MG63 (cell line): Measurements from ENCODE around the gene DNAAF5. TPM values are rescaled to one million over a fixed set of nuclear protein-coding genes. Genes with fewer than 3 reads are reported as not detected.
A peak's percentile ranks its signal among the peaks of the same experiment; 100 is the strongest.

Source experiments
- DNase-seq: peaks from one replicate; pipeline ENCODE4 v3.0.0-alpha.2; 2020
- H3K27me3 ChIP-seq: fragments of 250-450 bp; sonication (Bioruptor Pico); 2 replicates; pipeline ENCODE4 v1.5.1; 2020; ENCODE audit warnings: mild to moderate bottlenecking, moderate library complexity
- H3K36me3 ChIP-seq: fragments of 250-450 bp; sonication (Bioruptor Pico); 2 replicates; pipeline ENCODE4 v1.5.1; 2020; ENCODE audit warnings: mild to moderate bottlenecking, moderate library complexity
- H3K4me3 ChIP-seq: fragments of 250-450 bp; sonication (Bioruptor Pico); 2 replicates; pipeline ENCODE4 v1.5.1; 2020; ENCODE audit warnings: mild to moderate bottlenecking, moderate library complexity
- H3K9me3 ChIP-seq: fragments of 250-450 bp; sonication (Bioruptor Pico); 2 replicates; pipeline ENCODE4 v1.5.1; 2020; ENCODE audit warnings: mild to moderate bottlenecking, moderate library complexity
- total RNA-seq: library from RNA; depleted of rRNA; stranded (reverse); fragments of >200 nt; shearing (Covaris generic); gene quantifications from 2 replicates; pipeline ENCODE4 v1.2.3, GENCODE V29; 2014; ENCODE audit warnings: low replicate concordance

Gene DNAAF5
- total RNA-seq, 1 experiment from 2014 or later, result 31.4 TPM

- Histone ChIP-seq H3K36me3 (peaks cover 28% of the 10 kb centered on the region), H3K9me3 (peaks cover 23% of the 10 kb centered on the region), H3K27me3 (no peaks in the 10 kb centered on the region), H3K4me3 (no peak overlapping the region)
- DNase-seq, result no peak
Measured at GRCh38 chr7:723541-723940, 3.0 kb upstream of the DNAAF5 start.

GRCh38 chr7:724298-724697 is 2.2 kb upstream of the DNAAF5 start:
- Histone ChIP-seq H3K27me3 (no peaks in the 10 kb centered on the region), H3K4me3 (no peak overlapping the region), H3K36me3 (peaks cover 28% of the 10 kb centered on the region), H3K9me3 (peaks cover 23% of the 10 kb centered on the region)
- no peak for DNase-seq

- DNase-seq, result no peak
- H3K9me3 ChIP-seq, result peaks cover 23% of the 10 kb centered on the region
- H3K36me3 ChIP-seq, result peaks cover 36% of the 10 kb centered on the region
- H3K4me3 ChIP-seq, result peak overlapping the region; percentile 54
- H3K27me3 ChIP-seq, result no peaks in the 10 kb centered on the region
Measured at GRCh38 chr7:725223-726005, 1.1 kb upstream of the DNAAF5 start.

GRCh38 chr7:726854-727103 is 280 bp downstream of the DNAAF5 start:
- H3K27me3 ChIP-seq, result no peaks in the 10 kb centered on the region

GRCh38 chr7:727104-727805 is 756 bp downstream of the DNAAF5 start, which contains the start of gene PRKAR1B:
TSS of gene PRKAR1B (minus strand) at chr7:727281. CDS start at chr7:711505, 15,776 bp downstream.
- peaks cover 51% of the 10 kb centered on the region for H3K36me3 ChIP-seq
- peaks cover 23% of the 10 kb centered on the region for H3K9me3 ChIP-seq
- H3K4me3 ChIP-seq, result peak within 1 kb of the TSS; percentile 54
- peak; percentile 41 for DNase-seq
- no peaks in the 10 kb centered on the region for H3K27me3 ChIP-seq

More at GRCh38 chr7:726854-727103, 280 bp downstream of the DNAAF5 start:
- Histone ChIP-seq H3K36me3 (peaks cover 47% of the 10 kb centered on the region), H3K4me3 (peak overlapping the region; percentile 54), H3K9me3 (peaks cover 23% of the 10 kb centered on the region)
- no peak for DNase-seq

DNA sequence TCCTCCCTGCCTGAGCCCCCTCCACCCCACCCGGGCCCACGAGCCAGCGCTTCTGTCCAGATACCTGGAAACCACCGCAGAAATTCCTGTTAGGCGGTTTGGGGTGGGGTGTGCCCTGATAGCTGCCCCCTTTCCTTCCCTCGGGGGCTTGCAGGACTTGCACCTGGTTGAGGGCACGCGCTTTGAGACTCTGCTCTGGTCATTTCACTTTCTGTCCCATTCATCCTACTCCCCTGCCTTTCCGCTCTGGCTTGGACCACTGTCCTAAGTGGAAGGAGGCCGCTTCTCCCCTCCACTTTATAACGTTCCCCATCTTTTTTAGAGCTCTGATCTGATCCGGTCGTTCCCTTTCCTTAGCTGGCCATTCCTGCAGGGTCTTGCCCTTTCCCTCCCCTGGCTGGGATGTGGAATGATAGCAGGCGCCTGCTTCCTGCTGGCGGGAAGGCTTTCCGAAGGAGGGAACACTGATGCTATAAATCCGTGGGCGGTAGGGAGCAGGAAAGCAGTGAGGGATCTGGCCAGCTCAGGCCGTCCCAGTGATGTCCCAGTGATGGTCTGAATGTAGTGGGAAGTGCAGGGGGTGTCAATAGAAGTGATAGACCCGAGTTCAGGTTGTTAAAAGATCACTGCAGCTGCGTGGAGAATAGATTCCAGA is 1.4 kb downstream of the DNAAF5 start:
- no peaks in the 10 kb centered on the region for H3K27me3 ChIP-seq
- peaks cover 20% of the 10 kb centered on the region for H3K9me3 ChIP-seq
- DNase-seq, result no peak
- H3K36me3 ChIP-seq, result peaks cover 53% of the 10 kb centered on the region
- H3K4me3 ChIP-seq, result peak overlapping the region; percentile 54

DNA sequence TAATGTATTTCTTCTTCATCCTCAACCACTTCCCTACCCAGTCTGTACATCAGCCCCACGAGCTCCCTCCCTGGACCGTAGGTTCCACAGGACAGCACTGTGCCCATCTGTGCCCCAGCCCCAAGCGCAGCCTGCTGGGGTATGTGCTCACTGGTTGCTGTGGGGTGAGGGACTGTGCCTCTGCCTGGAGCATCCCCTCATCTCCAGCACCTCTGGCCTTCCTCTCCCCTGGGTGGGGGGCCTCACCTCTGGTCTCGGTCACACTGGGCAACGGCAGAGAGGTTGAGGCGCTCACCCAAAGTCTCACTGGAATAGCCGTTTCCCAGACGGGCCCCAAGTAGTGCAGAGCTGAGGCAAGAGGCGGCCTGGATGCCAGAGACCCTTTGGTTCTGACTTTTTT is 2.1 kb downstream of the DNAAF5 start:
- Histone ChIP-seq H3K9me3 (peaks cover 21% of the 10 kb centered on the region), H3K4me3 (peak overlapping the region; percentile 54; the same call in 1 of the 2 replicates), H3K36me3 (peaks cover 56% of the 10 kb centered on the region), H3K27me3 (no peaks in the 10 kb centered on the region)
- no peak for DNase-seq

DNA sequence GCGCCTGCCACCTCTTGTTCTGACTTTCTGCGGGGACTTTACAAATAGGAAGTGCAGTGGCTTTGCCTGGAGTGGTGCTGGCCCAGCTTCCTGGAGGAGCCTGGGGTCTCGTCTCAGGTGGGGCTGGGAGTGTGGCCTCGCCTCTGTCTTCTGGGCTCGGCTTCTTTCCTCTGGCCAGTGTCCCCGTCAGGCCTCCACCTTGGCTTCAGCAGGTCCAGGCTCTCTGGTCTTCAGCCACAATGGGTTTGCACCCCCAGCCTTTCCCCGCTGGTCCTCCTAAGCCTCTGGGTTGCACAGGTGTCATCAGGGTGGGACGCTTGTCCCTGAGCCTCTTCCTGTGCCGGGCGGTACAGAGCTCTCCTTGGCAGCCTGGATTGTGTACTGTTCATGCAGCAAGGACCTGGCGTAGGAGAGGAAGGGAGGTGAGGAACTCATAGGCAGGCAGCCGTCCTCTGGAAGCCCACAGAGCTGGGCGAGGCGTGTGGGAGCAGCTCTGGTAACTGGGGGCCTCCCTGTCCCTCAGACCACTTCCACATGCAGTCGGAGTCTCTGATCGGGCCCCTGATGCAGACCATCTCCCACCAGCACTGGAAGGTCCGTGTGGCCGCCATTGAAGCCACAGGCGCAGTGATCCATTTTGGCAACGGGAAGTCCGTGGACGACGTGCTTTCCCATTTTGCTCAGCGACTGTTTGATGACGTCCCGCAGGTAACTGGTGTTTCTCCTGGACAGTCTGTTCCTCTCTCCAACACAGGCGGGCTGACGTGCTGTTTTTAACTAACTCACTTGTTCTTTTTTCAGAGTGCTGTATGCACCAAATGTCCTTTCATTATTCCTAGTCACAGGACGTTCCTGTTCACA is 2.9 kb downstream of the DNAAF5 start:
- no peak overlapping the region for H3K4me3 ChIP-seq
- H3K9me3 ChIP-seq, result peaks cover 24% of the 10 kb centered on the region
- DNase-seq, result no peak
- H3K27me3 ChIP-seq, result no peaks in the 10 kb centered on the region
- H3K36me3 ChIP-seq, result peaks cover 57% of the 10 kb centered on the region

DNA sequence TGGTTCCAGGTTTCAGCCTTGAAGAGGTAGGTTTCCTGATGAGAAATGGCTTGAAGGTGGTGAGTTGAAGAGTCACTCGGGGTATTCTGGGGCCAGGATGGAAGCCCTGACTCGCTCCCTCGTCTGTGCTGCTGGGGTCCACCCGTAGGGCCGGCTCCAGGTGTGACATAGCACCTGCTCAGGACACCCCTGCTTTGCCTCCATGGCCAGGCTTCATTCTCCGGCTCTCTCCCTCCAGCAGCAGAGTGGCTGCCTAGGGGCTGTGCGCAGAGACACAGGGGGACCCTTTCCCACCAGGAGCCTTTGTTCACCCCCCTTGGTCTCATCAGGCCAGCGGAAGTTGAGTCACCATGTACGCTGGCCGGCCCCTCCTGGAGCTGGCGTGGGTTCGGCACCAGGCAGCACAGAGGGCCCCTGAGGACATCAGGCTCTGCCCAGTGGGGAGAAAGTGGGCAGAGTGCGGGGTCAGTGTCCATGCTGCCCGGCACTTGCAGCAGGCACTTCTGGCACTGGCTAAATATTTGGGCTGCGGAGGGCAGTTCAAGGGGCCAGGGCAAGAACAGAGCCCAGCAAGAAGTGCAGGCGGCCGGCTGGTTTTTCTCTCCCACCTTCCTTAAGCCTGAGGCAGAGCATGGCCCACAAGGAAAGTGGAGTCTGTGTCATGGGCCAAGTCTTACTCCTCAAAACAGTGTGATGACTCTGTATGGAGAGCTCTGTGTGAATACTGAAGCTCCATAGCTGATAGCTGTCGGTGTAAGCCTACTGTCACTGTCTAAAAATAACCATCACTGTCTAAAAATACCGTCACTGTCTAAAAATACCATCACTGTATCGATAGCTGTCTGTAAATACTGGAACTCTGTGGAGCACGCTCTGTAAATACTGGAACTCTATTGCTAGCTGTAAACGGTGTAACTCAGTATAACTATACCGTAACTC is 4.3 kb downstream of the DNAAF5 start:
- H3K36me3 ChIP-seq, result peaks cover 50% of the 10 kb centered on the region
- no peak overlapping the region for H3K4me3 ChIP-seq
- no peak for DNase-seq
- no peaks in the 10 kb centered on the region for H3K27me3 ChIP-seq
- H3K9me3 ChIP-seq, result peaks cover 15% of the 10 kb centered on the region

GRCh38 chr7:731440-732085 is 5.1 kb downstream of the DNAAF5 start:
- no peak for DNase-seq
- H3K36me3 ChIP-seq, result peaks cover 49% of the 10 kb centered on the region
- no peak overlapping the region for H3K4me3 ChIP-seq
- no peaks in the 10 kb centered on the region for H3K27me3 ChIP-seq
- H3K9me3 ChIP-seq, result peaks cover 11% of the 10 kb centered on the region

GRCh38 chr7:732094-732541 is 5.6 kb downstream of the DNAAF5 start:
- no peak overlapping the region for H3K4me3 ChIP-seq
- no peaks in the 10 kb centered on the region for H3K27me3 ChIP-seq
- DNase-seq, result no peak
- peaks cover 49% of the 10 kb centered on the region for H3K36me3 ChIP-seq
- peaks cover 11% of the 10 kb centered on the region for H3K9me3 ChIP-seq

- no peaks in the 10 kb centered on the region for H3K27me3 ChIP-seq
- peaks cover 11% of the 10 kb centered on the region for H3K9me3 ChIP-seq
- H3K36me3 ChIP-seq, result peaks cover 49% of the 10 kb centered on the region
- H3K4me3 ChIP-seq, result no peak overlapping the region
- no peak for DNase-seq
Measured at GRCh38 chr7:732556-732955, 6.1 kb downstream of the DNAAF5 start.

- H3K4me3 ChIP-seq, result no peak overlapping the region
- peaks cover 53% of the 10 kb centered on the region for H3K36me3 ChIP-seq
- H3K27me3 ChIP-seq, result no peaks in the 10 kb centered on the region
- H3K9me3 ChIP-seq, result peaks cover 11% of the 10 kb centered on the region
- no peak for DNase-seq
Measured at GRCh38 chr7:734214-734613, 7.7 kb downstream of the DNAAF5 start.

- DNase-seq, result no peak
- peaks cover 11% of the 10 kb centered on the region for H3K9me3 ChIP-seq
- peaks cover 53% of the 10 kb centered on the region for H3K36me3 ChIP-seq
- no peak overlapping the region for H3K4me3 ChIP-seq
- H3K27me3 ChIP-seq, result no peaks in the 10 kb centered on the region
Measured at GRCh38 chr7:734808-735207, 8.3 kb downstream of the DNAAF5 start.

- no peaks in the 10 kb centered on the region for H3K27me3 ChIP-seq
Measured at GRCh38 chr7:738241-738640, 11.7 kb downstream of the DNAAF5 start.

More at GRCh38 chr7:738241-738640, 11.7 kb downstream of the DNAAF5 start:
- Histone ChIP-seq H3K4me3 (no peak overlapping the region), H3K9me3 (peaks cover 11% of the 10 kb centered on the region), H3K36me3 (peaks cover 36% of the 10 kb centered on the region)
- DNase-seq, result no peak
